Esophagus squamous epithelium (tissue), 4 donors: ENCODE measurements around the gene KLHL6.

ENCODE experiments used
- POLR2A ChIP-seq, 4 donors: fragments of 450-650 bp; IDR thresholded peaks; one replicate each; pipeline ENCODE4 v1.6.1; 2017; ENCODE audit warnings: antibody characterized with exemption in 4 of 4, mild to moderate bottlenecking in 4 of 4, moderate library complexity in 3 of 4
- TF ChIP-seq, protein P1 (sequence below), 6 experiments: fragments of 450-650 bp in 4 of 6; fragments of 200-600 bp in 2 of 6; sonication (generic) in 2 of 6; IDR thresholded peaks; one replicate each; pipeline ENCODE4 v1.5.1; 2016 to 2019; ENCODE audit warnings: antibody characterized with exemption in 6 of 6, mild to moderate bottlenecking in 4 of 6, moderate library complexity in 4 of 6

GRCh38 chr3:183497313-183497712 is 58.2 kb downstream of the KLHL6 start:
- TF ChIP-seq, protein P1, sequence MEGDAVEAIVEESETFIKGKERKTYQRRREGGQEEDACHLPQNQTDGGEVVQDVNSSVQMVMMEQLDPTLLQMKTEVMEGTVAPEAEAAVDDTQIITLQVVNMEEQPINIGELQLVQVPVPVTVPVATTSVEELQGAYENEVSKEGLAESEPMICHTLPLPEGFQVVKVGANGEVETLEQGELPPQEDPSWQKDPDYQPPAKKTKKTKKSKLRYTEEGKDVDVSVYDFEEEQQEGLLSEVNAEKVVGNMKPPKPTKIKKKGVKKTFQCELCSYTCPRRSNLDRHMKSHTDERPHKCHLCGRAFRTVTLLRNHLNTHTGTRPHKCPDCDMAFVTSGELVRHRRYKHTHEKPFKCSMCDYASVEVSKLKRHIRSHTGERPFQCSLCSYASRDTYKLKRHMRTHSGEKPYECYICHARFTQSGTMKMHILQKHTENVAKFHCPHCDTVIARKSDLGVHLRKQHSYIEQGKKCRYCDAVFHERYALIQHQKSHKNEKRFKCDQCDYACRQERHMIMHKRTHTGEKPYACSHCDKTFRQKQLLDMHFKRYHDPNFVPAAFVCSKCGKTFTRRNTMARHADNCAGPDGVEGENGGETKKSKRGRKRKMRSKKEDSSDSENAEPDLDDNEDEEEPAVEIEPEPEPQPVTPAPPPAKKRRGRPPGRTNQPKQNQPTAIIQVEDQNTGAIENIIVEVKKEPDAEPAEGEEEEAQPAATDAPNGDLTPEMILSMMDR (IDR thresholded peaks at IDR 0.05) = no peak
- no peak for TF ChIP-seq POLR2A (IDR thresholded peaks at IDR 0.05)
